Adrenal gland (tissue), 12 donors: ENCODE results near the gene TTLL11. TPM values are rescaled to one million over a fixed set of nuclear protein-coding genes. Genes with fewer than 3 reads are reported as not detected.

Experiments
- DNase-seq, 7 donors: peaks; one replicate each; pipeline ENCODE4 v3.0.0-alpha.2; 2019 to 2020
- H3K27ac ChIP-seq, 5 donors: fragments of 200-600 bp; sonication (generic) in 4 of 5; 1 replicate in 3 of 5; 2 replicates in 2 of 5; pipeline versions ENCODE4 v1.5.1 to v1.8.0; 2016 to 2020; ENCODE audit warnings: mild to moderate bottlenecking in 1 of 5
- H3K27me3 ChIP-seq: fragments of 200-600 bp; 2 replicates; pipeline ENCODE4 v1.8.0; 2021
- H3K36me3 ChIP-seq, 2 donors: fragments of 200-600 bp; replicated peaks in 1 of 2; 1 replicate in 1 of 2; 2 replicates in 1 of 2; pipeline versions ENCODE4 v1.5.1 to v1.8.0; 2018 to 2022
- H3K4me1 ChIP-seq, 2 donors: fragments of 200-600 bp; replicated peaks in 1 of 2; 1 replicate in 1 of 2; 2 replicates in 1 of 2; pipeline versions ENCODE4 v1.5.1 to v1.8.0; 2018 to 2021
- H3K4me3 ChIP-seq, 4 donors: fragments of 200-600 bp; sonication (generic) in 3 of 4; one replicate each; pipeline ENCODE4 v1.5.1; 2016 to 2018
- H3K9me3 ChIP-seq, 3 donors: fragments of 200-600 bp; sonication (generic) in 1 of 3; replicated peaks in 1 of 3; 1 replicate in 2 of 3; 2 replicates in 1 of 3; pipeline versions ENCODE4 v1.5.1 to v1.8.0; 2016 to 2021
- CTCF ChIP-seq, 6 experiments: fragments of 450-650 bp in 4 of 6; fragments of 200-600 bp in 2 of 6; sonication (generic) in 1 of 6; IDR thresholded peaks; 1 replicate in 5 of 6; 2 replicates in 1 of 6; pipeline versions ENCODE4 v1.5.1 to v1.8.0; 2016 to 2021; ENCODE audit warnings: antibody characterized with exemption in 6 of 6, mild to moderate bottlenecking in 2 of 6, moderate library complexity in 1 of 6
- POLR2A ChIP-seq, 2 donors: fragments of 450-650 bp; IDR thresholded peaks; one replicate each; pipeline ENCODE4 v1.6.1; 2017; ENCODE audit warnings: antibody characterized with exemption in 2 of 2, mild to moderate bottlenecking in 2 of 2, moderate library complexity in 1 of 2
- WGBS, 4 donors: extraction: QIAGEN DNeasy Blood & Tissue Kit in 2 of 4; methylation state at CpG; one replicate each; pipeline versions ENCODE4 v1.1.5 to v1.1.7; 2013 to 2017; 5-methylcytosine and 5-hydroxymethylcytosine counted together
- intact Hi-C, 2 donors: fragments of 100-400 bp; cut with DNase I; formaldehyde crosslinking; loops; one replicate each; pipeline versions ENCODE4 v1.14.1 to v1.15.0; 2022 to 2023
- polyA plus RNA-seq, 3 donors: library from polyadenylated mRNA; stranded (reverse); fragments of 200-250 nt in 2 of 3; fragments of 350-450 nt in 1 of 3; fragmentation: Illumina TruSeq in 1 of 3; extraction: RNeasy Lipid Tissue Mini Kit (QIAGEN cat#74804) in 1 of 3; gene quantifications; one replicate each; pipeline ENCODE4 v1.2.3, GENCODE V29; 2013 to 2014
- total RNA-seq, 9 donors: library from RNA; depleted of rRNA in 4 of 9; stranded (reverse); fragments of >200 nt in 4 of 9; fragments of 120-200 nt in 1 of 9; fragmentation: NEBNext Ultra II Directional in 1 of 9; extraction: Animal tissue kit (Norgen Biotek cat#: 25700) in 1 of 9; gene quantifications; one replicate each; pipeline versions ENCODE4 v1.1.0 to v1.2.4, GENCODE V29; 2013 to 2023
- donor health status: healthy with polysubstance abuse.
- donor health status: Bipolar disorder and iron deficiency.
- donor health status: DM: yes; HTN: yes; CAD: no.
- donor health status: DM: no; HTN: no; CAD: no.
- donor health status: DM: no; HTN: no; CAD: no.
- donor health status: DM: yes; HTN: yes; CAD: no.

Gene TTLL11
- total and polyA plus RNA-seq, 12 donors: 4.8 to 30.9 (median 13.7) TPM

- 93 to 100% (median 93%) methylated on average over 1 of the region's 1 CpG for WGBS, 4 donors
- Histone ChIP-seq H3K9me3 (no peaks in the 10 kb centered on the region), H3K27me3 (no peaks in the 10 kb centered on the region), H3K4me3 (no peak overlapping the region), H3K36me3 (no peaks in the 10 kb centered on the region), H3K27ac (no peak overlapping the region), H3K4me1 (no peaks in the 10 kb centered on the region)
- intact Hi-C loops: no loop called here
- DNase-seq: no peak
- TF ChIP-seq CTCF (IDR thresholded peaks at IDR 0.05) (no peak), POLR2A (IDR thresholded peaks at IDR 0.05) (no peak)
These were observed 186.8 kb downstream of the TTLL11 start for GRCh38 chr9:121906074-121906870.

- WGBS, 4 donors: 68 to 76% (median 74%) methylated on average over 7 of the region's 7 CpGs
- H3K4me1 ChIP-seq: no peaks in the 10 kb centered on the region
- no peak overlapping the region for H3K4me3 ChIP-seq
- TF ChIP-seq CTCF (IDR thresholded peaks at IDR 0.05): no peak
- TF ChIP-seq POLR2A (IDR thresholded peaks at IDR 0.05): no peak
- H3K27ac ChIP-seq: no peak overlapping the region
- H3K36me3 ChIP-seq: no peaks in the 10 kb centered on the region
- H3K9me3 ChIP-seq: no peaks in the 10 kb centered on the region
- intact Hi-C loops: no loop called here
- H3K27me3 ChIP-seq: no peaks in the 10 kb centered on the region
- DNase-seq: no peak
These were observed 190.5 kb downstream of the TTLL11 start for GRCh38 chr9:121902461-121903135.

- 91 to 99% (median 96%) methylated on average over 3 of the region's 3 CpGs for WGBS, 4 donors
- DNase-seq: no peak
- Histone ChIP-seq H3K9me3 (no peaks in the 10 kb centered on the region), H3K36me3 (no peaks in the 10 kb centered on the region), H3K27ac (no peak overlapping the region), H3K4me1 (no peaks in the 10 kb centered on the region), H3K27me3 (no peaks in the 10 kb centered on the region), H3K4me3 (no peak overlapping the region)
- intact Hi-C loops: no loop called here
- TF ChIP-seq CTCF (IDR thresholded peaks at IDR 0.05) (no peak), POLR2A (IDR thresholded peaks at IDR 0.05) (no peak)
These were observed 191.5 kb downstream of the TTLL11 start for GRCh38 chr9:121901616-121902015.

GRCh38 chr9:121900163-121900562 lies 192.9 kb downstream of the TTLL11 start:
- no peak for TF ChIP-seq POLR2A (IDR thresholded peaks at IDR 0.05)
- TF ChIP-seq CTCF (IDR thresholded peaks at IDR 0.05): no peak
- H3K9me3 ChIP-seq: no peaks in the 10 kb centered on the region
- intact Hi-C loops: no loop called here
- 78 to 89% (median 87%) methylated on average over 5 of the region's 5 CpGs for WGBS, 4 donors
- H3K4me1 ChIP-seq: no peaks in the 10 kb centered on the region
- no peak overlapping the region for H3K4me3 ChIP-seq
- no peak for DNase-seq
- H3K36me3 ChIP-seq: no peaks in the 10 kb centered on the region
- no peak overlapping the region for H3K27ac ChIP-seq
- no peaks in the 10 kb centered on the region for H3K27me3 ChIP-seq
